Right atrium auricular region (tissue), 2 donors: ENCODE measurements around the gene MYBBP1A. TPM values are rescaled to one million over a fixed set of nuclear protein-coding genes. Genes with fewer than 3 reads are reported as not detected.

Experiments
- DNase-seq: peaks from one replicate; pipeline ENCODE4 v3.0.0-alpha.2; 2019; ENCODE audit warnings: low spot score
- H3K27ac ChIP-seq, 2 donors: fragments of 200-600 bp; sonication (generic); 1 replicate in 1 of 2; 2 replicates in 1 of 2; pipeline ENCODE4 v1.5.1; 2016 to 2019
- H3K27me3 ChIP-seq, 2 donors: fragments of 200-600 bp; sonication (generic); one replicate each; pipeline versions ENCODE4 v1.5.1 to v1.6.0; 2017 to 2019
- H3K36me3 ChIP-seq: fragments of 200-600 bp; sonication (generic); one replicate; pipeline ENCODE4 v1.5.1; 2016
- H3K4me1 ChIP-seq, 2 donors: fragments of 200-600 bp; sonication (generic); one replicate each; pipeline versions ENCODE4 v1.5.1 to v1.6.0; 2017 to 2019
- H3K4me3 ChIP-seq, 2 donors: fragments of 200-600 bp; sonication (generic); 1 replicate in 1 of 2; 2 replicates in 1 of 2; pipeline ENCODE4 v1.5.1; 2017 to 2019; ENCODE audit warnings: mild to moderate bottlenecking in 1 of 2, moderate library complexity in 1 of 2
- H3K9me3 ChIP-seq, 2 donors: fragments of 200-600 bp; sonication (generic); one replicate each; pipeline ENCODE4 v1.5.1; 2019
- total RNA-seq, 2 donors: library from RNA; depleted of rRNA; stranded (reverse); fragments of >200 nt; gene quantifications; one replicate each; pipeline ENCODE4 v1.1.0, GENCODE V29; 2016
- TF ChIP-seq, protein P1 (sequence below), 2 donors: fragments of 200-600 bp; sonication (generic); IDR thresholded peaks; one replicate each; pipeline ENCODE4 v1.5.1; 2019; ENCODE audit warnings: antibody characterized with exemption in 2 of 2

Gene MYBBP1A
- total RNA-seq, 2 donors from 2014 or later: 19.6 to 25.8 TPM

- no peak overlapping the region for H3K27ac ChIP-seq
- H3K4me3 ChIP-seq: no peak overlapping the region
- H3K9me3 ChIP-seq: no peaks in the 10 kb centered on the region
- H3K27me3 ChIP-seq: no peaks in the 10 kb centered on the region
- peaks cover 0 to 19% of the 10 kb centered on the region in 2 donors for H3K4me1 ChIP-seq
- no peak for DNase-seq
- H3K36me3 ChIP-seq: peaks cover 83% of the 10 kb centered on the region
- TF ChIP-seq, protein P1, sequence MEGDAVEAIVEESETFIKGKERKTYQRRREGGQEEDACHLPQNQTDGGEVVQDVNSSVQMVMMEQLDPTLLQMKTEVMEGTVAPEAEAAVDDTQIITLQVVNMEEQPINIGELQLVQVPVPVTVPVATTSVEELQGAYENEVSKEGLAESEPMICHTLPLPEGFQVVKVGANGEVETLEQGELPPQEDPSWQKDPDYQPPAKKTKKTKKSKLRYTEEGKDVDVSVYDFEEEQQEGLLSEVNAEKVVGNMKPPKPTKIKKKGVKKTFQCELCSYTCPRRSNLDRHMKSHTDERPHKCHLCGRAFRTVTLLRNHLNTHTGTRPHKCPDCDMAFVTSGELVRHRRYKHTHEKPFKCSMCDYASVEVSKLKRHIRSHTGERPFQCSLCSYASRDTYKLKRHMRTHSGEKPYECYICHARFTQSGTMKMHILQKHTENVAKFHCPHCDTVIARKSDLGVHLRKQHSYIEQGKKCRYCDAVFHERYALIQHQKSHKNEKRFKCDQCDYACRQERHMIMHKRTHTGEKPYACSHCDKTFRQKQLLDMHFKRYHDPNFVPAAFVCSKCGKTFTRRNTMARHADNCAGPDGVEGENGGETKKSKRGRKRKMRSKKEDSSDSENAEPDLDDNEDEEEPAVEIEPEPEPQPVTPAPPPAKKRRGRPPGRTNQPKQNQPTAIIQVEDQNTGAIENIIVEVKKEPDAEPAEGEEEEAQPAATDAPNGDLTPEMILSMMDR (IDR thresholded peaks at IDR 0.05): no peak
Observed at GRCh38 chr17:4544135-4544950, 10.8 kb downstream of the MYBBP1A start.

DNA sequence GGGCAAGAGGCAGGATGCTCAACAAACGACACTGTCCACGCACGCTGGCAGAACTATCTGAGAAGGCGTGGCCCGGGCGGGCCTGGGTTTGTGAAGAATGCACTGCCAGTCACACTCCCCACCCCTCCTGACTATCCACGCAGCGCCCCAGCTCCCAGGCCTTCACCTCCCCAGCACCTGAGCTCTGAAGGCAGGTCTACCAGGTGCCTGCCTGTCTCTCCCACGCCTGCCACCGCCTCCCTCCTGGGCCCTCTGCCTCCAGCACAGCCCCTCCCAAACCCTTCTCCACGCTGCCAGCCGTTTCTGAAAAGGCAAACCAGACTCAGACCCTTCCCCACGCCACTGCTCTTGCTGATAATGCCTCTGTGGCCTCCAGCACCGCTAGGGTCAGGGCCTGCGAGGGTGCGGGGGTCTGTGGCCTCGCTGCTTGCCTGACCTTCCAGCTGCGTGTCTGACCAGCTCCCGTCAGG lies 11.6 kb downstream of the MYBBP1A start:
- no peak overlapping the region for H3K4me3 ChIP-seq
- H3K4me1 ChIP-seq: peaks cover 0 to 25% of the 10 kb centered on the region in 2 donors
- no peaks in the 10 kb centered on the region for H3K27me3 ChIP-seq
- H3K36me3 ChIP-seq: peaks cover 83% of the 10 kb centered on the region
- DNase-seq: no peak
- no peaks in the 10 kb centered on the region for H3K9me3 ChIP-seq
- TF ChIP-seq, protein P1 (IDR thresholded peaks at IDR 0.05): no peak
- no peak overlapping the region for H3K27ac ChIP-seq

- no peak overlapping the region for H3K4me3 ChIP-seq
- peaks cover 83% of the 10 kb centered on the region for H3K36me3 ChIP-seq
- H3K27ac ChIP-seq: no peak overlapping the region
- H3K4me1 ChIP-seq: peaks cover 0 to 34% of the 10 kb centered on the region in 2 donors
- TF ChIP-seq, protein P1 (IDR thresholded peaks at IDR 0.05): no peak
- no peaks in the 10 kb centered on the region for H3K9me3 ChIP-seq
- no peak for DNase-seq
- H3K27me3 ChIP-seq: no peaks in the 10 kb centered on the region
Observed at GRCh38 chr17:4542726-4543191, 12.4 kb downstream of the MYBBP1A start.

GRCh38 chr17:4542003-4542725 lies 13.0 kb downstream of the MYBBP1A start:
- Histone ChIP-seq H3K27me3 (no peaks in the 10 kb centered on the region), H3K4me3 (no peak overlapping the region), H3K27ac (no peak overlapping the region), H3K36me3 (peaks cover 79% of the 10 kb centered on the region), H3K9me3 (no peaks in the 10 kb centered on the region), H3K4me1 (peaks cover 0 to 39% of the 10 kb centered on the region in 2 donors)
- TF ChIP-seq, protein P1 (IDR thresholded peaks at IDR 0.05): no peak
- DNase-seq: no peak

DNA sequence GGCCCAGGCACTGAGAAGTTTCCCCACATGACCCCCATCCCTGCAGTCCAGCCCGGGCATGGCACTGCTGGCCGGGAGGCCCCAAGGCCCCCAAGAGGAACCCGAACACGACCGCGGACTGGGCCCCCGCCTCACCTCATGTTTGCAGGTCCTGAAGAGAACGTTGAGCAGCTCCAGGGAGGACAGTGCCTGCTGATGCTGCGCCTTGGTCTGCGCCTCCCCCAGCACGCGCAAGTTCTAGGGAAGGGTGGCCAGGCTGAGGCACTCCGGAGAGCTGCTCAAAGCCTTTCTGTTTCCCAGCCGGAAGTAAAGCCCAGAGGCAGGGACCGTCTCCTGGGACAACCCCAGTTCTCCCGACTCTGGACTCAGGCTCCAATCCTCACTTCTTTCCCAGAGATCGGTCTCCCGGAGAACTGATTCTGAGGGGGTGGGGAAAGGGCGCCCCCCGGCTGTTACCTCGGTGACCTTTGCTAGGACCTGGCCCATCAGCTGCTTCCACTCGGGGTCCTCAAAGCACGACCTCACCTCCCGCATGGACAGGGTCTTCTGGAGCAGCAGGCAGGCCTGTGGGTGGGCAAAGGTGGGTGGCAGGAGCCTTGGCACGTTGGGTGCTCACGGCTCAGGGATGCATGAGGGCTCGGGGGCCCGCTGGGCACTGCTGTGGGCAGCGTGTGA lies 13.7 kb downstream of the MYBBP1A start:
- no peak for DNase-seq
- Histone ChIP-seq H3K9me3 (no peaks in the 10 kb centered on the region), H3K27ac (peak overlapping the region in 1 of 2 donors; percentile 35), H3K4me1 (peaks cover 0 to 46% of the 10 kb centered on the region in 2 donors), H3K27me3 (no peaks in the 10 kb centered on the region), H3K36me3 (peaks cover 74% of the 10 kb centered on the region), H3K4me3 (no peak overlapping the region)
- TF ChIP-seq, protein P1 (IDR thresholded peaks at IDR 0.05): no peak
